HG02798 (cell line): ENCODE data around the gene TTLL10.

Source experiments
- ATAC-seq: cut with Tn5 transposase; IDR thresholded peaks from one replicate; pipeline ENCODE4 v1.9.1; 2021; ENCODE audit warnings: mild to moderate bottlenecking; ENCODE audit not compliant: unreplicated experiment, poor library complexity

TTLL10 gene

GRCh38 chr1:1203561-1204424 is 30.1 kb downstream of the TTLL10 start:
- no peak for ATAC-seq

- ATAC-seq: no peak
Measured at GRCh38 chr1:1204425-1204920, 30.8 kb downstream of the TTLL10 start.

GRCh38 chr1:1204998-1205768 is 31.5 kb downstream of the TTLL10 start:
- ATAC-seq: no peak

GRCh38 chr1:1205769-1206375 is 32.2 kb downstream of the TTLL10 start:
- no peak for ATAC-seq

GRCh38 chr1:1206376-1206965 is 32.8 kb downstream of the TTLL10 start, which contains the start of gene TNFRSF18:
TSS of gene TNFRSF18 (minus strand) at chr1:1206592. CDS start at chr1:1206571, 21 bp downstream.
- ATAC-seq: peak; percentile 31

- no peak for ATAC-seq
Measured at GRCh38 chr1:1206966-1207531, 33.4 kb downstream of the TTLL10 start.

- ATAC-seq: no peak
Measured at GRCh38 chr1:1207571-1207892, 33.9 kb downstream of the TTLL10 start.

GRCh38 chr1:1208713-1209433 is 35.2 kb downstream of the TTLL10 start:
- no peak for ATAC-seq

GRCh38 chr1:1210726-1211540 is 37.3 kb downstream of the TTLL10 start:
- ATAC-seq: no peak

- ATAC-seq: no peak
Measured at GRCh38 chr1:1211541-1212441, 38.1 kb downstream of the TTLL10 start.

GRCh38 chr1:1212780-1213344 is 39.2 kb downstream of the TTLL10 start:
- ATAC-seq: no peak

GRCh38 chr1:1213345-1214265 is 39.9 kb downstream of the TTLL10 start, which contains the start of gene TNFRSF4:
TSS of gene TNFRSF4 (minus strand) at chr1:1214153. CDS start at chr1:1214127, 26 bp downstream.
- no peak for ATAC-seq

- ATAC-seq: no peak
Measured at GRCh38 chr1:1215080-1215676, 41.5 kb downstream of the TTLL10 start.

- no peak for ATAC-seq
Measured at GRCh38 chr1:1215881-1216605, 42.4 kb downstream of the TTLL10 start.
